Activated gamma-delta T cell treated with anti-CD3 and anti-CD28 coated beads, Interleukin-2, amount 50 U/mL, for 16 hours (primary cell): ENCODE measurements around the gene GIMD1.

Source experiments
- DNase-seq: peaks from one replicate; pipeline ENCODE4 v3.0.0-alpha.2; 2020; ENCODE audit warnings: low read depth

Gene GIMD1

DNA sequence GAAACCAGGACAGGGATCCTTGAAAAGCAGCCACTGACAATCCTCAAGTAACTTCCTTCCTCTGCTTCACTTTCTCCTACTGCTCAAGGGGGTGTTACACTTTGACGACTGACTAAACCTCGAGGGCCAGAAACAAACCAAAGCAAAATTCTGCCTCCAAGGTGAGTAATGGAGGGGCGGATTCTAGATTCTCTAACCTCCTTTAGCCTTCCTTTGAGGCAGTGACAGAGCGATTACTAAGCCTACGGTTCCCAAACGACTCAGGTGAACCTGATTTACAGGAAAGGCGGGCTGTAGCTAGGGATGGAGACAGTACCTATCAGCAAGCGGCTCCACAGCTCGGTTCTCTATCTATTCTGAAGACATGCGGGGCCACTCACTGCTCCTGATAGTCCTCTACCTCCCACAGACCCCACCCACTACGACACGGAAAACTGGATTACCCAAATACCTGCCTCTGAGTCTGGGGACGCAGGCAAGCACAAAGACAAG, 53.1 kb downstream of the GIMD1 start:
- peak; percentile 14 for DNase-seq

DNA sequence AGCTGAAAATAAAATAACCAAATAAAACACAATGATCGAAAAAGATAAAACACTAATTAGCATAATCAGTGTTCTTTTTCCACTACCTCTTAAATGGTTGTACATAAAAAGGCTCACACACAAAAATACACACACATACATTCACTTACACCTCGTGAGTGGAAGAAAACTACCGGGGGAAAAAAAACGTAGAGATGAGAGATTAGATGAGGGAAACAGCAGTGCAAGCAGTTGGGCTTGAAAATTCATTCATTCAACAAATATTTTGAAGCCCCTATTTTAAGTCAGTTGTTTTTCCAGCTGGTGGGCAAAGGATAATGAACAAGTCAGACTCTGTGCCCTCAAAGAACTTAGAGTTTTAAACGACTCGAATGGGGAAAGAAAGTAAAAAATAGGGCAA, 53.6 kb downstream of the GIMD1 start:
- DNase-seq, result no peak

DNA sequence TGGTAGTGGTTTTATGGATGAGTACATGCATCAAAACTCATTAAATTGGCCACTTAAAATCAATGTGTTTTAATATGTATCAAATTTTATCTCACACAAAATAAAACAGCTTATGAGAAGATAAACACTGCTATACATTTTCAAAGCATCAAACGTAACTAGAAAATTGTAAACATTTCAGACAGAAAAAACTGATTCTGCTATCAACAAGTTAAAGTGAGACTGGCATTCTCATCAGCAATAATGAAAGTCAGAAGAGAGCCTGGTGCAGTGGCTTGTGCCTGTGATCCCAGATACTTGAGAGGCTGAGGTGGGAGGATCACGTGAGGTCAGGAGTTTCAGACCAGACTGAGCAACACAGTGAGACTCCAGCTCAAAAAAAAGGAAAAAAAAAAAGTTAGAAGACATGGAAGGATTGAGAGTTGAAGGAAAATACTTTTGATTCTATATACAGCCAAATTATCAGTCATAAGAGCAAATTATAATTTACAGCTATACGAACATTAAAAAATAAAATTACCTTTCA, 55.5 kb downstream of the GIMD1 start:
- DNase-seq, result no peak

DNA sequence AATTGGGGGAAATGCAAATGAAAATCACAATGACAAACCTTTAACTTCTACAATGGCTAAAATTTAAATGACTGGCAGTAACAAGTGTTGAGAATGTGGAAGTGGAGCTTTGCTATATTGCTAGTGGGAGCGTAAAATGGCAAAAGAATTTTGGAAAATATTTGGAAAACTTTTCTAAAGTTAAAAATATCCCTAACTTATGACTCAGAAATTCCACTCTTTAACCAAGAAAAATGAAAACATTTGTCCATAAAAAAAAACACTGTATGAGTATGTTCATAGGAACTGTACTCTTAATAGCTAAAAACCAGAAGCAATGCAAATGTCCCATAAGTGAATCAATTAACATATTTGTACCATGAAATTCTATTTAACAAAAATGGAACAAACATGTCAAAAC, 56.2 kb downstream of the GIMD1 start:
- no peak for DNase-seq
